Measurements from ENCODE around the gene UBE2F. TPM values are rescaled to one million over a fixed set of nuclear protein-coding genes. Genes with fewer than 3 reads are reported as not detected.

UBE2F gene
- total and polyA plus RNA-seq, 2 of the 13 experiments (the other 11 are each of a cell fraction or from before 2014, with no cell fraction given) = 35.4 to 73.1 TPM

GRCh38 chr2:238024986-238025385, 58.2 kb downstream of the UBE2F start:
- ATAC-seq = no peak
- no peak overlapping the region for H3K4me2 ChIP-seq (ENCODE audit: low read depth, low read length)
- H3K9ac ChIP-seq (ENCODE audit: insufficient read depth, low read depth, low read length) = no peak overlapping the region
- H3K4me1 ChIP-seq (ENCODE audit: insufficient read depth, low read length) = peaks cover 10% of the 10 kb centered on the region
- H3K9me3 ChIP-seq (ENCODE audit: low read length) = no peaks in the 10 kb centered on the region
- no peaks in the 10 kb centered on the region for H3K79me2 ChIP-seq (ENCODE audit: insufficient read depth, low read length)
- H2AFZ ChIP-seq (ENCODE audit: low read length) = no peak overlapping the region
- no peak for FAIRE-seq
- intact Hi-C loops (cut with micrococcal nuclease; ENCODE audit: unreplicated experiment) (no loop called here), in situ Hi-C loops (cut with HindIII; ENCODE audit: extremely low pct_ligation_motif_present, low pct_unique_long_range_greater_than_20kb) (no loop called here)
- H3K27ac ChIP-seq (ENCODE audit: extremely low read length, insufficient read depth, low read length) = no peak overlapping the region
- WGBS (ENCODE audit: low lambda C conversion rate) = 94% methylated on average over 8 of the region's 8 CpGs
- no peaks in the 10 kb centered on the region for H4K20me1 ChIP-seq (ENCODE audit: insufficient read depth, low read length)
- no peaks in the 10 kb centered on the region for H3K27me3 ChIP-seq (ENCODE audit: control insufficient read depth in 1 of 2, insufficient read depth in 2 of 2, low read length in 2 of 2)
- no peak for DNase-seq (ENCODE audit: low spot score)
- H3K36me3 ChIP-seq (replicated peaks in 1 of 2; ENCODE audit: control insufficient read depth in 1 of 2, insufficient read depth in 2 of 2, low read length in 2 of 2) = peaks cover 17 to 30% of the 10 kb centered on the region in 2 experiments; a peak in 4 of 5 replicates
- BruUV-seq (replicated peaks) = no TSS peak
- CTCF ChIA-PET (ENCODE audit: low intra/inter-chr PET ratio, low total read pairs) = no interaction called here
- POLR2A ChIA-PET = no interaction called here
- H3K4me3 ChIP-seq (replicated peaks in 1 of 3; ENCODE audit: insufficient read depth in 1 of 3, low read depth in 2 of 3, low read length in 3 of 3) = no peak overlapping the region
- TF ChIP-seq ZNF639 (CRISPR knock-in tag; conservative IDR thresholded peaks at IDR 0.05) = no peak
- TF ChIP-seq ZNF607 (CRISPR knock-in tag; IDR thresholded peaks at IDR 0.05; ENCODE audit: borderline replicate concordance) = no peak
- no peak for TF ChIP-seq ELK4 (CRISPR knock-in tag; IDR thresholded peaks at IDR 0.05; ENCODE audit: borderline replicate concordance)
- no peak for TF ChIP-seq ISL2 (CRISPR knock-in tag; IDR thresholded peaks at IDR 0.05)
- TF ChIP-seq YEATS2 (CRISPR knock-in tag; IDR thresholded peaks at IDR 0.05; ENCODE audit: borderline replicate concordance) = no peak
- TF ChIP-seq PATZ1 (CRISPR knock-in tag; IDR thresholded peaks at IDR 0.05) = no peak
- TF ChIP-seq ZNF615 (CRISPR knock-in tag; IDR thresholded peaks at IDR 0.05; ENCODE audit: borderline replicate concordance) = no peak
- no peak for TF ChIP-seq ZNF570 (CRISPR knock-in tag; IDR thresholded peaks at IDR 0.05; ENCODE audit: borderline replicate concordance)
- TF ChIP-seq PCBP2 (optimal IDR thresholded peaks at IDR 0.05; ENCODE audit: low read depth, low read length, poor library complexity, severe bottlenecking) = no peak
- TF ChIP-seq, protein P1, sequence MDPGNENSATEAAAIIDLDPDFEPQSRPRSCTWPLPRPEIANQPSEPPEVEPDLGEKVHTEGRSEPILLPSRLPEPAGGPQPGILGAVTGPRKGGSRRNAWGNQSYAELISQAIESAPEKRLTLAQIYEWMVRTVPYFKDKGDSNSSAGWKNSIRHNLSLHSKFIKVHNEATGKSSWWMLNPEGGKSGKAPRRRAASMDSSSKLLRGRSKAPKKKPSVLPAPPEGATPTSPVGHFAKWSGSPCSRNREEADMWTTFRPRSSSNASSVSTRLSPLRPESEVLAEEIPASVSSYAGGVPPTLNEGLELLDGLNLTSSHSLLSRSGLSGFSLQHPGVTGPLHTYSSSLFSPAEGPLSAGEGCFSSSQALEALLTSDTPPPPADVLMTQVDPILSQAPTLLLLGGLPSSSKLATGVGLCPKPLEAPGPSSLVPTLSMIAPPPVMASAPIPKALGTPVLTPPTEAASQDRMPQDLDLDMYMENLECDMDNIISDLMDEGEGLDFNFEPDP (CRISPR knock-in tag; conservative IDR thresholded peaks at IDR 0.05) = no peak
- no peak for TF ChIP-seq ZNF709 (CRISPR knock-in tag; IDR thresholded peaks at IDR 0.05)
- TF ChIP-seq FOXO1 (CRISPR knock-in tag; IDR thresholded peaks at IDR 0.05) = no peak
- TF ChIP-seq, protein P2, sequence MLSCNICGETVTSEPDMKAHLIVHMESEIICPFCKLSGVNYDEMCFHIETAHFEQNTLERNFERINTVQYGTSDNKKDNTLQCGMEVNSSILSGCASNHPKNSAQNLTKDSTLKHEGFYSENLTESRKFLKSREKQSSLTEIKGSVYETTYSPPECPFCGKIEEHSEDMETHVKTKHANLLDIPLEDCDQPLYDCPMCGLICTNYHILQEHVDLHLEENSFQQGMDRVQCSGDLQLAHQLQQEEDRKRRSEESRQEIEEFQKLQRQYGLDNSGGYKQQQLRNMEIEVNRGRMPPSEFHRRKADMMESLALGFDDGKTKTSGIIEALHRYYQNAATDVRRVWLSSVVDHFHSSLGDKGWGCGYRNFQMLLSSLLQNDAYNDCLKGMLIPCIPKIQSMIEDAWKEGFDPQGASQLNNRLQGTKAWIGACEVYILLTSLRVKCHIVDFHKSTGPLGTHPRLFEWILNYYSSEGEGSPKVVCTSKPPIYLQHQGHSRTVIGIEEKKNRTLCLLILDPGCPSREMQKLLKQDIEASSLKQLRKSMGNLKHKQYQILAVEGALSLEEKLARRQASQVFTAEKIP (CRISPR knock-in tag; IDR thresholded peaks at IDR 0.05; ENCODE audit: borderline replicate concordance) = no peak
- TF ChIP-seq HOXA5 (CRISPR knock-in tag; IDR thresholded peaks at IDR 0.05) = no peak
- no peak for TF ChIP-seq SSRP1 (CRISPR knock-in tag; IDR thresholded peaks at IDR 0.05)
- no peak for TF ChIP-seq TRIM22 (IDR thresholded peaks at IDR 0.05)
